Fibroblast of villous mesenchyme (primary cell): Measurements from ENCODE around the gene MPND. TPM values are rescaled to one million over a fixed set of nuclear protein-coding genes. Genes with fewer than 3 reads are reported as not detected.

Source experiments
- DNase-seq: peaks from one replicate; pipeline ENCODE4 v3.0.0-alpha.2; 2010; ENCODE audit warnings: low read depth
- H3K4me3 ChIP-seq: 2 replicates; pipeline ENCODE4 v1.5.1; 2011; ENCODE audit warnings: low read depth, mild to moderate bottlenecking, low read length
- total RNA-seq: library from RNA; depleted of rRNA; stranded (reverse); fragments of >200 nt; gene quantifications from 2 replicates; pipeline ENCODE4 v1.2.3, GENCODE V29; 2012
- TF ChIP-seq, protein P1 (sequence below): IDR thresholded peaks from 2 replicates; pipeline ENCODE4 v1.5.1; 2012; ENCODE audit warnings: low read depth, mild to moderate bottlenecking, low read length; ENCODE audit not compliant: insufficient read depth

The MPND gene
- total RNA-seq, 1 donor = 4.3 TPM

GRCh38 chr19:4379383-4380253, 36.3 kb downstream of the MPND start:
- no peak overlapping the region for H3K4me3 ChIP-seq
- no peak for DNase-seq
- TF ChIP-seq, protein P1, sequence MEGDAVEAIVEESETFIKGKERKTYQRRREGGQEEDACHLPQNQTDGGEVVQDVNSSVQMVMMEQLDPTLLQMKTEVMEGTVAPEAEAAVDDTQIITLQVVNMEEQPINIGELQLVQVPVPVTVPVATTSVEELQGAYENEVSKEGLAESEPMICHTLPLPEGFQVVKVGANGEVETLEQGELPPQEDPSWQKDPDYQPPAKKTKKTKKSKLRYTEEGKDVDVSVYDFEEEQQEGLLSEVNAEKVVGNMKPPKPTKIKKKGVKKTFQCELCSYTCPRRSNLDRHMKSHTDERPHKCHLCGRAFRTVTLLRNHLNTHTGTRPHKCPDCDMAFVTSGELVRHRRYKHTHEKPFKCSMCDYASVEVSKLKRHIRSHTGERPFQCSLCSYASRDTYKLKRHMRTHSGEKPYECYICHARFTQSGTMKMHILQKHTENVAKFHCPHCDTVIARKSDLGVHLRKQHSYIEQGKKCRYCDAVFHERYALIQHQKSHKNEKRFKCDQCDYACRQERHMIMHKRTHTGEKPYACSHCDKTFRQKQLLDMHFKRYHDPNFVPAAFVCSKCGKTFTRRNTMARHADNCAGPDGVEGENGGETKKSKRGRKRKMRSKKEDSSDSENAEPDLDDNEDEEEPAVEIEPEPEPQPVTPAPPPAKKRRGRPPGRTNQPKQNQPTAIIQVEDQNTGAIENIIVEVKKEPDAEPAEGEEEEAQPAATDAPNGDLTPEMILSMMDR = no peak

DNA sequence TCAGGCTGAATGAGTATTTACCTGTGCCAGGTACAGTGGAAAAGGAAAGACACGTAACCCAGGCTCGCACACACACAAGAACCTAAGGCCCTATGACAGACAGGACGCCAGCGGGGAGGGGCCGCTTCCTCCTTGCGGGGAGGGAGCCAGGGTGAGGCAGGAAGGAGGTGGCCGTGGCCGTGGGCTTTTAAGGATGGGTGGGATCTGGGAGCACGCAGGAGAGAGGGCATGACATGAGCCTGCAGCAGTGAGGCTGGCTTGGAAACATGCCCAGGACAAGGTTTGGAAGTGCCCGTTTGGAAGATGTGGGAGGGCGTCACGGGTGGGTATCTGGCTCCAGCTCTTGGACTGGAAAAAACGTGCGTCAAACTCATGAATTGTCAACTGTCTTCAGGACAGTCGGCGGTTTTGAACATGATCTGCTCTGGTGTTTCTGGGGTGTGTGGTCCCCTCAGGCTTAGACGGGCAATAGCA, 36.9 kb downstream of the MPND start:
- TF ChIP-seq, protein P1 = no peak
- no peak for DNase-seq
- H3K4me3 ChIP-seq = no peak overlapping the region

GRCh38 chr19:4385291-4386040, 42.1 kb downstream of the MPND start:
- no peak for DNase-seq
- H3K4me3 ChIP-seq = no peak overlapping the region
- TF ChIP-seq, protein P1 = no peak

DNA sequence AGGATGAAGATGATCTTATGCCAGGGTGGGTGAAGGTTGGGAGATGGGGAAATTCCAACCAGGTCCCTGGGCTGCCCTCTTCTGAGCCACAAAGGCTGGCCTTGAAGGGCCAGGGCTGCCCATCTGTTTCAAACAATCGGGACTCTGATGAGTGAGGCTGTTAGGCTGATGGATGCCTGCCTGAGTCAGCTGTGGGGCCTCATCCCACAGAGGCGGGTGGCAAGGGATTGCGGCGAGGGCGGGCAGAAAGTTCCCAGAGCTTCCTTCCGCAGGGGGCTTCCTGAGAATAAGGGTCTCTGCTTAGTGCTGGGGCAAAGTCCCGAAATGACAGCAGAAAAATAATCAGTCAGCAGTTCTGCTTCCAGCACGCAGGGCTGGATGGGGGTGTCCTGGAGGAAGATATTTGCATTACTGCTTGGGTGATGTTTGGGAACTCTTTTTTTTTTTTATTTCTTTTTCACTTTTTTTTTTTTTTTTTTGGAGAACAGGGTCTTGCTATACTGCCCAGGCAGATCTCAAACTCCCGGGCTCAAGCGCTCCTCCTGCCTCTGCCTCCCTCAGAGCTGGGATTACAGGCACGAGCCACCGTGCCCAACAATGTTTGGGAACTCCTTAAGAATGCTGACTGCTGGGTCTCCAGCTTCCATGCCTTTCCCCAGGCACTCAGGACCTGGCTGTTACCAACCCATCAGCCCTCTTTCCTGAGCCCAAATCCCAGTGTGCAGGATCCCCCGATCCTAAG, 42.9 kb downstream of the MPND start:
- no peak for DNase-seq
- no peak overlapping the region for H3K4me3 ChIP-seq
- TF ChIP-seq, protein P1 = peak; percentile 10

GRCh38 chr19:4388337-4389063, 45.1 kb downstream of the MPND start:
- TF ChIP-seq, protein P1 = no peak
- DNase-seq = no peak
- no peak overlapping the region for H3K4me3 ChIP-seq

DNA sequence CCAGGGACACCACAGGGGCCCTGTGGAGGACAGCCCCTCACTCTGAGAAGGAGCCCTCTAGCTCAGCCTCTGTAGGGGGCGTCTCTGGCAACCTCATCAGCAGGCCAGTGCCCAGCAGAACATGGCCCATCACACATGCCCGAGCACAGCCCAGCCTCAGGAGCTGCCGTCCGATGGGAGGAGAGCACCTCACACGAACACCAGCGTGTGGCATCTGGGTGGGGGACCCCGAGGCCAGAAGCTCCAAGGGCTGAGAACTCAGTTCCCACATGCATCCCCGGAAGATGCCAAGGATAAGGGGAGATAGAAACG, 45.7 kb downstream of the MPND start:
- no peak overlapping the region for H3K4me3 ChIP-seq
- TF ChIP-seq, protein P1 = no peak
- no peak for DNase-seq
